ENCODE data around the gene MTG1.
"Not testable (repeated sequence)": the region's sequence is repeated elsewhere in the genome, so short reads cannot be mapped to it uniquely, and the experiment has no call there.

MTG1 gene

DNA sequence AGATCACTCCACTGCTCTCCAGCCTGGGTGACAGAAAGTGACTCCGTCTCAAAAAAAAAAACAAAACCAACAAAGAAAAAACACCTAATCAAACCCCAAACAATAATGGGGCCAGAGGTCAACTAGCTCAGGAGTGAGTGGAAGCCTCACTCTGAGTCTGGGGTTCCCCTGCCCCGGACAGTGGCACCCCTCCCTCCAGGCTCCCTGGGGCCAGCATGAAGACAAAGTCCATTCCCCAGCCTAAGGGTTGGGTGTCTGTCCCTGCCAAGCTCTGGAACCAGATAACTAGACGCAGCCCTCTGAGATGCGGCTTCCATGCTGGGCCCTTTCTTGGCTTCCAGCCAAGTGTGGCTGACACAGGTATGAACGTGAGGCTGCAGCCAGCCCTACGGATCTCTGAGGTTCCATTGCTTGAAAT is 34.4 kb upstream of the MTG1 start:
- DNase-seq (ENCODE audit: low spot score): no peak

DNA sequence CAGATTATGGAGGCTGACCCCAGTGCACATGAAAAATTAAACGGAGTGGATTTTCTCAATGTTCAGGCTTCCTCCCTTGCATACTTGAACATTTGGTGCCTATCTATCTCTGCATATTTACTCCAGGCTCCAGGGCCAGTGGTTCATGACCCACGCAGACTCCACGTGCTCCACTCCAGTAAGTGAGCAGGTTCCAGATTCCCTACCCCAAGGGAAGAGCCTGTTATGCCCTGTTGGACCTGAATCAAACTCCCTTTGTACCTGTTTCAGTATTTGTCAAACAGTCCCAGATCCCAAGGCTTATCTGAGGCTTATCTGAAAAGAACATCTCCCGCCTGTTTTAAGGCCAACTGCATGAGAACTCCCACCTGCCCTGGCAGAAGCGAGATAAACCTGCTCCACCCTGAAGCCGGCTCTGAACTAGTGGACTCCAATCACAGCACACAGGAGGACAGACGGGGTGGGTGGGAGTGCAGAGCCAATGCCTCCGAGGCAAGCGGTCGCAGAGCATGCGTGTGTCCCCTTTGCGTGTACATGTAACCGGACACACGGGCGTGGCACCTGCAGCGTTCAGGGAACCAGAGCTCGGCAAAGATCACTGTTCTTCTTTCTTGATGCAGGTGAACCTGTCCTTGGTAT is 33.9 kb upstream of the MTG1 start:
- no peak for DNase-seq (ENCODE audit: low spot score)

DNA sequence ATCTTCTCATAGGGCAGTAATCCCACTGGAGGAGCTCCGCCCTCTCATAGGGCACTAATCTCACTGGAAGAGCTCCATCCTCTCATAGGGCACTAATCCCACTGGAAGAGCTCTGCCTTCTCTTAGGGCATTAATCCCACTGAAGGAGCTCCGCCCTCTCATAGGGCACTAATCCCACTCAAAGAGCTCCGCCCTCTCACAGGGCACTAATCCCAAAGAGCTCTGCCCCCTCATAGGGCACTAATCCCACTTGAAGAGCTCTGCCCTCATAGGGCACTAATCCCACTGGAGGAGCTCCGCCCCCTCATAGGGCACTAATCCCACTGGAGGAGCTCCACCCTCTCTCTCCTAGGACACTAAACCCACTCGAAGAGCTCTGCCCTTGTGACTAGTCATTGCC is 32.7 kb upstream of the MTG1 start:
- DNase-seq (ENCODE audit: low spot score): no peak

DNA sequence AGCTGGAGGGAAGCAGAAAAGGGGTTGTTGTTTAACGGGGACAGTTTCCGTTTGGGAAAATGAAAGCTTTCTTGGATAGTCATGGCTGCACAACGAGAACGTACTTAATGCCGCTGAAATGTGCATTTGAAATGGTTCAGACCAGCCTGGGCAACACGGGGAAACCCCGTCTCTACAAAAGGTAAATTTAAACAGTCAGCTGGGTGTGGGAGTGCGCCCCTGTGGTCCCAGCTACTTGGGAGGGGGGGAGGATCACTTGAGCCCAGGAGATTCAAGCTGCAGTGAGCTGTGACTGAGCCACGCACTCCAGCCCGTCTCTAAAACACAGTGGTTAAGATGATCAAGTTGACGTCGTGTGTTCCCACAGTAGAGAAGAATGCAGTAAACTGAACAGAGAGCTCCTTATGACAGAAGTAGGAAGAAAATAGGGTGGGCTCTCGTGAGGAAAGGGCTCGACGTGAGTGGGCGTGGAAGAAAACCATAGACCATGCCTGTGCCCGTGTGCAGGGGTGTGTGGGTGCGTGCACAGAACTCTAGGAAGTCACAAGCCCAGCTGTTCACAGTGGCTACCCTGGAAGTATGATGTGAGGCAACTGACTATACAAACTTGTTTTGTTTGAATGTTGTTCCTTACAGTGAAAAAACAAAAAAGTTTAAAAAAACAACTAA is 32.0 kb upstream of the MTG1 start:
- no peak for DNase-seq (ENCODE audit: low spot score)

DNA sequence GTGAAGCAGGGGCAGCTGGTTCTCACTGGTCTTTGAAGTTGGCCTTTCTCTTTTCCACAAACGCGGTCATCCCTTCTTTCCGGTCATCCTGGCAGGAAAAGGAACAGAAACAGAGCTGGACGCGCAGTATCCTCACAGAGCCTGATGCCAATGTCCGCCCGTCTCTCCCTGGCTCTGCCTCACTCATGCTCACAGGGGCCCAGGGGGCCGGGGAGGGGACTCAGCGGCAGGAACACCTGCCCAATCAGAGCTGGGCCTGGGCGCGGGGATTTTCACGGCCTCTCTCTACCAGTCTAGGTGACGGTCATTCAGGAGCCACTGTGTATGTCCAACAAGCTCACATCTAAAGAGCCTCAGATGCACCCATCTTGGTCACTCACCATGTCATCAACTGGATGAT is 31.1 kb upstream of the MTG1 start:
- DNase-seq (ENCODE audit: low spot score): no peak

DNA sequence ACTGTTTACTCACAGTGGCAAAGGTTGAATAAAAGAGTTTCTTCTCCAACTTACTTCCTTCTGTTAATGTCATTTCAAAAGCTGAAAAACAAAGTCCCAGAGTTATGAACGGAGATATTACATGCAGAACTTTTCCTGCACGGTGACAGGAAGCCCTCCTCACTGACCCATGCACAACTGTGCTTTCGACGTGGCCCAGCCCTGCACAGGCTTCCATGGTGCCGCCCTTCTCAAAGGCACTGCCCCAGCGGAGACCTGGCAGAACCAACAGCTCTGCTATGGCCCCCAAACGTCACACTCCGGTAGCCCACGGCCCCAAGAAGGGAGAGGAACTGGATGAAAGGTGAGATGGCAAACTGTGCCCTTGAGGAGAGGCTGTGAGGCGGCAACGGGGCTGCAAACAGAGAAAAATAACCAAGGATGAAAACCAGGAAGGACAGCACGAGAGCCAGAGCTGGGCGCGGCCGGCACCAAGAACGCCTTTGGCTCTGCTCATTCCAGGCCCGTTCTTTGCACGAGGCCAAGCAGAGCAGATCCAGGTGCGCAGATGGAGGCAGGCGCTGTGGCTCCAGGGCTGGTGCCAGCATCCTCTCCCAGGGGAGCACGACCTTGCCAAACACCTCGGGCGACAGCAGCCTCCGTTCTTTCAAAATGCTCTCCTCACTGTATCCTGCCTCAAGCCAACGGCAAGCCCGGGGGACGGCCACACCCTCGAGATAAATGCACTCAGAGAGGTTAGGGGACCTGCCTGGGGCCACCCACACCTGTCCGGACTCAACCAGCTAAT is 29.1 kb upstream of the MTG1 start:
- DNase-seq (ENCODE audit: low spot score): no peak

DNA sequence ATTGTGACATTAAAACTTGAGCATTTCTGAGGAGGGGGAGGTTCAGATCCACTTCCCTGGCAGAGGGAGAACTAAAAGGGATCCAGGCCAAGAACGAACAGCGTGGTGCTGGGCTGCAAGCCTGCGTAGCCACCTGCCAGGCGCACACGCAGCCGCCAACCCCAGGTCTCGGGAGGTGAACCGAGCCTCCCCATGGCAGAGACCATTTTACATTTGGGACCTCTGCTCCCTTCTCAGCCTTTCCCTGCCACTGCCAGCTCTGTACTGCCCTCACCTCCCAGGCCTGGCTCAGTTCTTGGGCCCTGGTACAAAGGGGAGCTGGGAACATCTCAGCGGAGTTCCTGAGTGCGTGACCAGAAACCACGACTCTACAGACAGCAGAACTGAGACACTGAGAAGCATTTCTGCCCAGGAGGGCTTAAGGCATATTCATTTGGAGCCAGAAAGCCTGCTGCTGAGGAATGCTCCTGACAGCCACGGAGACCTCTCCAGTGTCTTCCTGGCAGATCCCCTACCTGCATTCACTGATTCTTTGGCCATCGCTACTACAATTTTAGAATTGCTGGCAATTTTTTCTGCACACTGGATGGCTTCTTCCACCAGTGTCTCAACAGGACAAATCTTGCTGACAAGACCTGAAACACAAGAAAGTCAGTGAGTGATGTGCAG is 28.4 kb upstream of the MTG1 start:
- DNase-seq (ENCODE audit: low spot score): no peak

DNA sequence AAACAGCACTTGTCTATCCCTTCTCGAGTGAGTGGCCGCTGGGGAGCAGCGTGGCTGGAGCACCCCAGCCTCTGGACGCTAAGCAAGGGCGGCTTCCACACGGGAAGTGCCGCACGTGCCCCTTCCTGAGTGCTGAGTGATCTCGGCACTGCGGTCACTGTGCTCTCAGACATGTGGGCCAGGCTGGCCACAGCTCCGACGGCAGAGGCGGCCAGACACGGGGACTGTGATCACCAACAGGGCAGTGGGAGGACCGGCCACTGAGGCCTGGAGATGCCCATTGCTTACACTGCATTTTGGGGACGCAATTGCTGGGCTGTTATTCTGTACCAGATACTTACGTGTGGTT is 27.9 kb upstream of the MTG1 start:
- DNase-seq (ENCODE audit: low spot score): no peak

DNA sequence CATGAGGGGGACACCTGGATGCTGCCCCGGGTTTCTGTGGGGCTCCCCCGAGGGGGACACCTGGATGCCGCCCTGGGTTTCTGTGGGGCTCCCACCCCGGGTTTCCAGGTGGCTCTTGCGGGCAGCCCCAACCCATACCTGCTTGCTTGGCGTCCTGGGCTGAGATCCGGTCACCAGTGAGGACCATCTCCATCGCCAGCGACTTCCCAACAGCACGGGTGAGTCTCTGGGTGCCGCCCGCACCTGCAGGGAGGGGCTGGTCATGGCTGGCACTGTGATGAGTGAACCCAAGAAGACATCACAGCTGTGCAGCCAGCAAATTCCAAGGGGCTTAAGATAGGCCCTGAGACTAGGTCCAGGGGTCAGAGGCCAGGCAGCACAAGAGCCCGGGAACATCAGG is 27.2 kb upstream of the MTG1 start:
- no peak for DNase-seq (ENCODE audit: low spot score)

DNA sequence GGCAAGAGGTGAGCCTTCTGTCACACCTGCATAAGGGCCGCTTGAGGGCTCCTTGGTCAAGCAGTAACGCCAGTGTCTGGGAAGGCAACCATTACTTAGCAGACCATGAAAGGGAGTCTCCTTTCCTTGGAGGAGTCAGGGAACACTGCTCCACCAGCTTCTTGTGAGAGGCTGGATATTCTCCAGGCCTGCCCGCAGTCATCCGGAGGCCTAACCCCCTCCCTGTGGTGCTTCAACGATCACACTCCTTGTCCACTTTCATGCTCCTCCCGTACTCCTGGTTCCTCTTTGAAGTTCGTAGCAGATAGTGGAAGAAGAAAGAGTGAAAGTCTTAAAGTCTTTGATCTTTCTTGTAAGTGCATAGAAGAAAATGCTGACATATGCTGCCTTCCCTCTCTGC is 26.5 kb upstream of the MTG1 start:
- not testable (repeated sequence) for DNase-seq (ENCODE audit: low spot score)

DNA sequence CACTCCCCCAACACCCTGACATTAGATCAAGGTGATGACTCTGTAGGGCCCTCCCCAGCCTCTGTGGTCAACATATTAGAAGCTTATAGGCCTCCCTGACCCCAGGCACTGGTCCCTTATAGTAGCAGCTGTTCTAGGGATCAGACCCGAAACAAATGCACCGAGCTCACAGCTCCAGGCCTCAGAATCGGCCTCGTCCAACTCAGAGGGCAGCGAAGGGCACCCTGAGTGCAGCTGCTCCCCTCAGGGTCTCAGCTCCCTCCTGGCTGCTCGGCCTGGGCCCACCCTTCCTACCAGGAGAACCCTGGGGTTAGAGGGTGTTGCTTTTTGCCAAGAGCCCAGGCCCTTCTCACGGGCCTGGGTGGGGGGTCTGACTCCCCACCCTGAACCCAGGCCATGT is 25.8 kb upstream of the MTG1 start:
- DNase-seq (ENCODE audit: low spot score): no peak

DNA sequence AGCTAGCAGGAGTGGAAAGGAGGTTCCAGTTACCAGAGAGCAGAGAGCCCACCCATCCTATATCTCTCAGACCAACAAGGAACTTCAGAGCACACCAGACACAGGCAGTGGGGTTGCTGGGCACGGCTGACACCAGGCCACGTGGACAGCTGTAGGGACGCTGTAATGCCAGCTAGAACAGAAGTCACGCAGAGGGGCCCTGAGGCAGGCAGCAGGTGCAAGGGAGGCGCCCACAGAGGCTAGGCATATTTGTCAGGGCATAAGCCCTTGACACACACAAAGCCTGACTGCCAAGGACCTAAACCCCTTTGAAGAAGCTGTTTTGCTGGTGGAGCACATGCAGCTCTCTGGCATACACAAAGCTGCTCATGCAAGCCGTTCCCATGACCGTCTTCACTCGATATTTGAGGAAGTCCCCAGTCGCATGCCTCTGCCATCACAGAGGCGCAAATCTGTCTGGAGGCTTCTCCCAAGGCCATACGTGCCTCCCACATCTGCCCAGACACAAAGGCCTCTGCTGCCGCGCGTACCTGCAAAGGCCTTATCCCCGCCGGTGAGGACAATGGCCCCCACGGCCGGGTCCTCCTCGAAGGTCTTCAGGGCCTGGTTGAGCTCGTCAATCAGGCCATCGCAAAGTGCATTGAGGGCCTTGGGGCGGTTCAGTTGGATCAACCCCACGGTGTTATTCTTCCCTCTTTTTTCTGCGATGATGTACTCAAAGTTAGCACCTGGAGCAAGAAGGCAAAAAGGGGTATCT is 23.7 kb upstream of the MTG1 start:
- DNase-seq (ENCODE audit: low spot score): no peak

DNA sequence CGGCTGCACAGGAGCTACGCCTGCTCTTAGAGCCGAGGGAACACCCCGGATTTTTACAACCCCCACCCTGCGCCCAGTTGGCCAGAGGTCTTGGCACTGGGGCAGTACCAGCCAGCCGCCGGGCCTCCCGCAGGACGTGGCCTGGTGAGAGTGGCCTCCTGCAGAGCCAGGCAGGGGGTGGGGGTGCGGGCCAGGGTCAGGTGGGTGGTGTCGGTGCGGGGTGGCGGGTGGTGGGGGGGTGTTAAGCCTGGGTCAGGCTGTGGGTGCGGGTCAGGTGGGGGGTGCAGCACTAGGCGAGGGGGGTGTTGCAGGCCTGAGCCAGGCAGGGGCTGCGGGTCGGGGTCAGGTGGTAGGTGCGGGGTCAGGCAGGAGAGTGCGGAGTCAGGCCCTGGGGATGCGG is 21.4 kb upstream of the MTG1 start:
- no peak for DNase-seq (ENCODE audit: low spot score)

DNA sequence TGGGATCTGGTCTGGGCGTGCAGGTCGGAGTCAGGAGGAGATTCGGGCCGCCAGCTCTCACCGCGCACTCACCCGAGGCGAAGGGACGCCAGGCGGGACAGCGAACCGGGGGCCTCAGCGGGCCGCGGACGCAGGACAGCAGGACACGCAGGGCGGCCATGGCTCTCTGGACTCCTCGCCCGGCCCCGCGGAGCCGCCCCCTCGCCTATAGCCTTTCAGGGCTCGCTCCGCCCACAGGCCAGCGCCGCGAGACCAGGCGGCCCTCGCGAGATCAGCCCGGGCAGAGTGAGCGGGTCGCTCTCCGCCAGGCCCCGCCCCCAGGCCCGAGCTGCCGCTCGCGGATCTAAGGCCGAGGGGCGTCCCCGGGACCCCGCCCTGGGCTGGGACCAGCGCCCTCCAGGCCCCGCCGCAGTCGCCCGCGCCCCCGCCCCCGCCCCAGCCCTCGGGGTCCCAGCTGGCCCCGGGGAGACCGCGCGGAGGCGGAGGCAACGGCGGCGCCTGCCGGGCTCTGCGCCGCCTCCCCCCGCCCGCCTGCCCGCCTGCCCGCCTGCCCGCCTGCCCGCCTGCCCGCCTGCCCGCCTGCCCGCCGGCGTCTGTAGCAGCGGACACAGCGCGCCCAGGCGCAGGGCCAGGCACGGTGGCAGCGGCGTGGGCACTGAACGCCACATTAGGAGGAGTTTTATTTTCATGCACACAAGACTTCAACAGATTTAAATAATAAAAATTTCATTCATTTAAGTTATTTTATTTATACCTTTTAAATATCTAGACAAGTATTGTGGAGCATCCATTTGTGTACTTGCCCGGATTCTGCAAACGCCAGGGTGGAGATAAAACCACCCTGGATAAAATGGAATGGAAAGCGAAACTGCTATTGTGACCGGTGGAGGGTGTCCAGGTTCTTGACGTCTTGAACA is 20.5 kb upstream of the MTG1 start, which contains the start of gene ECHS1:
Gene ECHS1 (minus strand): TSS at position 181 of the 917 bp plus-strand sequence. CDS start 21 bp downstream, at position 160.
- peak; percentile 89 for DNase-seq (ENCODE audit: low spot score)

DNA sequence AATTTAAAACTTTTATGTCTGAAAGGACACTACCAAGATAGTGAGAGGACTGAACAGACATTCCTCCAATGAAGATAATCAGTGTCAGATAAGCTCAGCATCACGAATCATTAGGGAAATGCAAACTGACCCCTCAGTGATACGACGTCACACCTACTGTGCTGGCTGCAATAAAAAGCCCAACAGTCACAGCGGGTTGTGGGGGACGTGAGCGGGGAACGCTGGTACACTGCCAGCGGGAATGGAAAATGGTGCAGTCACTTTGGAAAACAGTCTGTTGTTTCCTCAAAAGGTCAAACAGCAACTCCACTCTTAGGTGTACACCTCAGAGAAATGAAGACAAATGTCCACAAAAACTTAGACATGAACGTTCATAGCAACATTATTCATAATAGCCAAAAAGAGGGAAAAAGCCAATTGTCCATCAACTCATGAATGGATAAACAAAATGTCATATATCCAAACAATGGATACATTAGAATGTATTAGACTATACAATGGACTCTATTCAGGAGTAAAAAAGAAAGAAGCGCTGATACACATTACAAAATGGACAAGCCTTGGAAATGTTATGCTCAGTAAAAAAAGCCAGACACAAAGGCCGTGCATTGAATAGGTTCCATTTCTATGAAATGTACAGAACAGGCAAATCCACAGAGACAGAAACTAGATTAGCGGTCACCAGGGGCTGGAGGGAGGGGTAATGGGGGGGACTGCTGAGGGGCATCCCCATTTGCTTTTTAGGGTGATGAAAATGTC is 18.4 kb upstream of the MTG1 start:
- DNase-seq (ENCODE audit: low spot score): no peak

DNA sequence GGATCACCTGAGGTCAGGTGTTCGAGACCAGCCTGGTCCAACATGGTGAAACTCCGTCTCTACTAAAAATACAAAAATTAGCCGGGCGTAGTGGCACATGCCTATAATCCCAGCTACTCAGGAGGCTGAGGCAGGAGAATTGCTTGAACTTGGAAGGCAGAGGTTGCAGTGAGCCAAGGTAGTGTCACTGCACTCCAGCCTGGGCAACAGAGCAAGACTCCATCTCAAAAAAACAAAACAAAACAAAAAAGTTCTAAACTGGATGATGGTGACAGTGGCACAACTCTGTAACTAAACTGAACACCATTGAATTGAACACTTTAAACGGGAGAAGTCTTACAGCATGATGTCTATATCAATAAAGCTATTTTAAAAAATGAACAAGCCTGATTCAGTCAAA is 17.8 kb upstream of the MTG1 start:
- not testable (repeated sequence) for DNase-seq (ENCODE audit: low spot score)

DNA sequence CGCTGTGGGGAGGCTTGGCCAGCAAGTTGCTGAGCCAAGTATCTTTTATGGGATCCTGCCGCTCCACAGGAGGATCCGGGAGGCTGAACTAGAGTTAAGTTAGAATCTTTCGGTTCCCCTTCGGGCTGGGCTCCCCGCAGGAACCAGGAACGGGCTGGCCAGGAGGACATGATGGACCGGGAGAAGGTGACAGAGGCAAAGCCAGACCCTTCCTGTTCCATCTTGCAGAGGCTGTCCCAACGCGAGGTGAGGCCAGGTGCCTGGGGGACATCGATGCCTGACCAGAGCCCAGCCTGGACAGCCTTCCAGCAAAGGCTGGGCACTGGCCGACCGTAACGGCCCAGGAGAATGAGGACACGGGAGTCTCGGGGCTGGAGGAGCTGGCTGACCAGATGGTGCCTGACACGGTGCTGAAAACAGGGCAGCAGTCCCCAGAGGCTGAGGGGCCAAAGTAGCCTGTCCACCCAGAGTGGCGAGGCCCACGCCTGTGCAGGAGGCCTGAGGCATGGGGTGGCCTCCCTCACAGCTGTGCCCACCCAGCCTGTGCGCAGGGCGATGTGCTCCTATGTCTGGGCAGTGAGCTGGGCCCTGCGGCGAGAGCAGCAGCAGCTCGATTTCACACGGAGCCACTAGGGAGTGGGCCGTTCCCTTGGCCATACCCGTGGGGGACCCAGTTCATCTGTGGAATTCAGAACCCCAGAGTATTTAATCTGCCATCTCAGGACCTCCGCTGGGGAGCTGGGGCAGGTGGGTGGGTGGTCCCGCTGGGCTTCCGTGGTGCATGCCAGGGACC is 16.7 kb upstream of the MTG1 start:
- no peak for DNase-seq (ENCODE audit: low spot score)

DNA sequence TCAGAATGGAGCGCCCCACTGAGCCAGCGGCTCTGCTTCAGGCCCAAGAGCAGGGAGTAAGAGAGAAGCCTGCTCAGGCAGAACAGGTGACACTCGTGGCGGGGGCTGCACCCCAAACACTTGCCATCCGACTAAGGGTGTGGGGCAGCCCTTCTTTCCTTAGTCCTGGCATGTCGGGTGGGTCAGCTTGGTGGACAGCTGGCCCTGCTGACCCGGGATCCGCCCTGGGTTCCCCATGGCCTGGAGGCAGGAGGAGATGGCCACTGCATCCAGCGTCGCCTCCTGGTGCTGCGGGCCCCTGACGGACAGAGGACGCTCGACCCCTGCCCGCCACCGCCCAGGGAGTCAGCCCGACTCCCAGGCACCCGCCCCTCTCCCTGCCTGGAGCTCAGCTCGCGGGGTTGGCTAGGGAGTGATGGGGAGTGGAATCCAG is 16.1 kb upstream of the MTG1 start:
- DNase-seq (ENCODE audit: low spot score): no peak

All from kidney capillary endothelial cell (primary cell).